ENCODE measurements around the gene GARIN5B.

DNA sequence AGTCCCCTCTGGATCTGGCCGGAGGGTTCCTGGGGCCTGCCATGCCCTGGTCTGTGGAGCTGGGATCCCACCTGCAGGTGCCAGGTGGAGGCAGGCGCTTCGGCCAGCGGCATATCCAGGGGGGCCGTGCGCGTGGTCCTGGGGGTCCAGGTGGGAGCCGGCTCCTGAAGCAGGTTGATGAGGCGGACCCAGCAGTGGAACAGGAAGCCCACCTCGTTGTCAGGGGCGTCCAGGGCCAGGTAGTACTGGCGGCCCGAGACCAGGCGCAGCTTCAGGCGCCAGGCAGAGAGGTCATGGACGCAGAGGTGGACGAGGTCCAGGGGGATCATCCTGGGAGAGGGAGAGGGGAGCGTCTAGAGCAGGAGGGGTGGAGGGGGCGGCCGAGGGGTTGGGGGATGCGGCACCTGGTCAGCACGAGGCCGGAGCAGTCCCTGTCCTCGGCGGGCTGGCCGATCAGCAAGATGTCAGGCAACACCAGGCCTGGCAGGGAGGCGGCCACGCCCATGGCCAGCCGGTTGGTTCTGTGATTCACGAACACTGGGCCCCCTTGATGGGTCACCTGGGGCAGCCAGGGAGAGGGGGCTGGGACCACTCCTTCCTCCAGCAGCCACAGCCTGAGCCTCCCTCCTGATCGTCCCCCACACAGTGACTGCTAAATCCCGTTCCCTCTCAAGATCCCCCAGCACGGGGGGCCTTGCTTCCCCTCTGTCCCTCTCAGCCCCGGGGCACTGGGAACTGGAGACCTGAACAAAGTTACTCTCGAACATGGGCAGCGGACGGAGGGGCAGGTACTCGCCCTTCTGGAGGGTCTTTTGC, 678 bp downstream of the GARIN5B start:
- TF ChIP-seq, protein P1, sequence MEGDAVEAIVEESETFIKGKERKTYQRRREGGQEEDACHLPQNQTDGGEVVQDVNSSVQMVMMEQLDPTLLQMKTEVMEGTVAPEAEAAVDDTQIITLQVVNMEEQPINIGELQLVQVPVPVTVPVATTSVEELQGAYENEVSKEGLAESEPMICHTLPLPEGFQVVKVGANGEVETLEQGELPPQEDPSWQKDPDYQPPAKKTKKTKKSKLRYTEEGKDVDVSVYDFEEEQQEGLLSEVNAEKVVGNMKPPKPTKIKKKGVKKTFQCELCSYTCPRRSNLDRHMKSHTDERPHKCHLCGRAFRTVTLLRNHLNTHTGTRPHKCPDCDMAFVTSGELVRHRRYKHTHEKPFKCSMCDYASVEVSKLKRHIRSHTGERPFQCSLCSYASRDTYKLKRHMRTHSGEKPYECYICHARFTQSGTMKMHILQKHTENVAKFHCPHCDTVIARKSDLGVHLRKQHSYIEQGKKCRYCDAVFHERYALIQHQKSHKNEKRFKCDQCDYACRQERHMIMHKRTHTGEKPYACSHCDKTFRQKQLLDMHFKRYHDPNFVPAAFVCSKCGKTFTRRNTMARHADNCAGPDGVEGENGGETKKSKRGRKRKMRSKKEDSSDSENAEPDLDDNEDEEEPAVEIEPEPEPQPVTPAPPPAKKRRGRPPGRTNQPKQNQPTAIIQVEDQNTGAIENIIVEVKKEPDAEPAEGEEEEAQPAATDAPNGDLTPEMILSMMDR (conservative IDR thresholded peaks at IDR 0.05), result no peak
- TF ChIP-seq EZH2 (IDR thresholded peaks at IDR 0.05; ENCODE audit: low read depth), result no peak
